Heart right ventricle (tissue), 16 donors: ENCODE measurements around the gene OSR1. TPM values are rescaled to one million over a fixed set of nuclear protein-coding genes. Genes with fewer than 3 reads are reported as not detected.

ENCODE experiments used
- ATAC-seq, 8 donors: fragments of 200-7000 bp; cut with Tn5 transposase; one replicate each; pipeline ENCODE4 v1.9.1; 2020; ENCODE audit warnings: mild to moderate bottlenecking in 8 of 8, moderate library complexity in 8 of 8, moderate number of reproducible peaks in 1 of 8
- DNase-seq, 2 donors: peaks; one replicate each; pipeline ENCODE4 v3.0.0-alpha.2; 2020
- H3K27ac ChIP-seq, 10 donors: fragments of 200-600 bp; sonication (generic) in 2 of 10; one replicate each; pipeline versions ENCODE4 v1.5.0 to v1.8.0; 2020 to 2022; ENCODE audit warnings: mild to moderate bottlenecking in 3 of 10
- H3K27me3 ChIP-seq, 7 donors: fragments of 200-600 bp; one replicate each; pipeline ENCODE4 v1.8.0; 2021 to 2022; ENCODE audit warnings: mild to moderate bottlenecking in 2 of 7
- H3K36me3 ChIP-seq, 9 donors: fragments of 200-600 bp; sonication (generic) in 1 of 9; one replicate each; pipeline versions ENCODE4 v1.5.0 to v1.8.0; 2020 to 2022; ENCODE audit warnings: mild to moderate bottlenecking in 2 of 9
- H3K4me1 ChIP-seq, 9 donors: fragments of 200-600 bp; sonication (generic) in 1 of 9; one replicate each; pipeline versions ENCODE4 v1.5.0 to v1.8.0; 2020 to 2022; ENCODE audit warnings: mild to moderate bottlenecking in 4 of 9
- H3K4me3 ChIP-seq, 10 donors: fragments of 200-600 bp; sonication (generic) in 2 of 10; one replicate each; pipeline versions ENCODE4 v1.5.0 to v1.8.0; 2020 to 2022; ENCODE audit warnings: mild to moderate bottlenecking in 7 of 10, moderate library complexity in 2 of 10
- H3K9me3 ChIP-seq, 11 donors: fragments of 200-600 bp in 10 of 11; sonication (generic) in 2 of 11; one replicate each; pipeline versions ENCODE4 v1.5.0 to v1.8.0; 2013 to 2022; ENCODE audit warnings: mild to moderate bottlenecking in 2 of 11, control low read depth in 1 of 11, moderate library complexity in 1 of 11
- CTCF ChIP-seq, 9 donors: fragments of 200-600 bp; sonication (generic) in 2 of 9; IDR thresholded peaks; one replicate each; pipeline versions ENCODE4 v1.5.0 to v1.8.0; 2021 to 2022; ENCODE audit warnings: antibody characterized with exemption in 9 of 9, mild to moderate bottlenecking in 5 of 9, moderate library complexity in 1 of 9
- WGBS, 2 donors: extraction: QIAGEN DNeasy Blood & Tissue Kit; methylation state at CpG; one replicate each; pipeline ENCODE4 v1.1.7; 2013; ENCODE audit warnings: inconsistent platforms in 1 of 2; 5-methylcytosine and 5-hydroxymethylcytosine counted together
- intact Hi-C, 10 donors: fragments of 100-400 bp; cut with DNase I; formaldehyde crosslinking; loops; one replicate each; pipeline versions ENCODE4 v1.11.1 to v1.14.2; 2022
- polyA plus RNA-seq, 2 donors: library from polyadenylated mRNA; stranded (reverse); fragments of 200-250 nt; gene quantifications; one replicate each; pipeline ENCODE4 v1.2.3, GENCODE V29; 2013
- total RNA-seq, 10 donors: library from RNA; stranded (reverse); fragmentation: NEBNext Ultra II Directional in 3 of 10; extraction: Animal tissue kit (Norgen Biotek cat#: 25700) in 3 of 10; gene quantifications; one replicate each; pipeline versions ENCODE4 v1.2.1 to v1.2.4, GENCODE V29; 2021 to 2023
- donor health status: Arrhythmogenic right ventricular cardiomyopathy.
- donor health status: ischemic (EF 13 %, LVEDD 7.1; RV severe dilation, severe dysfunction).
- donor health status: healthy with polysubstance abuse.
- donor health status: DM: no; HTN: yes; CAD: no.
- donor health status: DM: no; HTN: no; CAD: no.
- donor health status: ischemic (EF 25% LVEDD 6.9; RV normal size, moderate dysfunction).
- donor health status: ischemic (EF 25% LVEDD 5.7; RV mildly dilated, moderate dysfunction).
- donor health status: healthy.
- donor health status: DM: yes; HTN: yes; CAD: no.
- donor health status: Ischemic cardiomyopathy.
- donor health status: ischemic (EF 35%, LVEDD 5.7; RV mildly dilated, moderate dysfunction).
- donor health status: nonischemic (EF 11% LVEDD 7.7; RV severe dilation, severe dysfunction).
- donor health status: DM: yes; HTN: yes; CAD: no.
- donor health status: PGD.
- donor health status: ischemic (EF 29% LVEDD 5.4; RV normal size, mild dysfunction).
- donor health status: nonischemic (EF 23%, LVEDD 6.1; RV moderate dilation, normal function).

The OSR1 gene
- total and polyA plus RNA-seq, 12 donors = 0.71 to 13.3 (median 2.7) TPM

DNA sequence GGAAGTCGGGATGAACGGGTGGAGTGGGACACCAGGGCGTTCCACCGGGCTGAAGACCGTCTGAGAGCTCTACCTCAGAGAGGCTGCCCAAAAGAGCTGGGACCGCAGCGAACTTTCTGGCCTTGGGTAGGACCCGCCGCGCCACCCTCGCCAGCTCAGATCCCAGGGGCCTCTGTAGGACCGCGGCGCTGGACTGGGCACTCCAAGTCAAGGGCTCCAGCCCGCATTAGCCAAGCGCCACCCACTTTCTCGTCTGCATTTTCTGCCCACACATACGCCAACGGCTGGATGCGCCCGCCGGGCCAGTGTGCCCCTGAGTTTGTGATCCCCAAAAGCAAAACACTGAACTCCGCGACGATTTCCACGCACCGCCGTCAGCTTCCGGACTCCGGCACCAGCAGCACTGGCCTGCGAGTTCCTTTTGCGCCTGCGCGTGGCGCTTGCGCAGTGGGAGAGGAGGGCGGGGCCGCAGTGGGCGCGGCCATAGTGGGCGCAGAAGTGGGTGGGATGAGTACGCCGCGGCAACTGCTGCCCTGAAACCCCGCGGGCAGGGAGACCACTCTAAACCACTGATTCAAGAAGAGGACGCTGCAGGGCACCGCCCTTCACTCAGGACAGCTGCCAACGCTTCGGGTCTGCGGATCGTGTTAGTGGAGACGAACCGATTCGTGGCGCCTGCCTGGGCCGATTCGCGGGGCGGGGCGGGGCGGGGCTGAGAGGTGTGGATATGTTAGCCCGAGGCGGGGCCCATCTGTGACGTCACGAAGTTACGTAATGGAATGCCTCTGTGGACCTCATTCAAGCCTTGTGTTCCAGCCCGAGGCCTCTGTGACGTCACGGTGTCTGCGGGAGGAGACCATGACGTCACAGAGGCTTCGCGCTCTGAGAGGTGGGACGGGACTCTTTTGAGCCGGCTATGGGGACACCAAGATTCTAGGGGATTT is 10.5 kb downstream of the OSR1 start:
- Histone ChIP-seq H3K4me1 (peaks cover 3 to 36% (median 29%) of the 10 kb centered on the region in 9 donors), H3K27me3 (peaks cover 0 to 36% (median 24%) of the 10 kb centered on the region in 7 donors), H3K9me3 (no peaks in the 10 kb centered on the region), H3K36me3 (peaks cover 0 to 16% (median 0%) of the 10 kb centered on the region in 9 donors), H3K4me3 (peak overlapping the region; percentile 62 to 97 (median 78)), H3K27ac (peak overlapping the region; percentile 79 to 97 (median 94))
- WGBS, 2 donors = 2% methylated on average over 76 of the region's 76 CpGs
- intact Hi-C loops = loop anchor here in 2 of 10 donors (5.0 kb wide), 2 partner anchors 356 to 366 kb away; no protein-coding TSS in a partner anchor
- TF ChIP-seq CTCF (IDR thresholded peaks at IDR 0.05) = no peak
- DNase-seq (peak; percentile 93 to 94), ATAC-seq (peak; percentile 94 to 99 (median 98))

DNA sequence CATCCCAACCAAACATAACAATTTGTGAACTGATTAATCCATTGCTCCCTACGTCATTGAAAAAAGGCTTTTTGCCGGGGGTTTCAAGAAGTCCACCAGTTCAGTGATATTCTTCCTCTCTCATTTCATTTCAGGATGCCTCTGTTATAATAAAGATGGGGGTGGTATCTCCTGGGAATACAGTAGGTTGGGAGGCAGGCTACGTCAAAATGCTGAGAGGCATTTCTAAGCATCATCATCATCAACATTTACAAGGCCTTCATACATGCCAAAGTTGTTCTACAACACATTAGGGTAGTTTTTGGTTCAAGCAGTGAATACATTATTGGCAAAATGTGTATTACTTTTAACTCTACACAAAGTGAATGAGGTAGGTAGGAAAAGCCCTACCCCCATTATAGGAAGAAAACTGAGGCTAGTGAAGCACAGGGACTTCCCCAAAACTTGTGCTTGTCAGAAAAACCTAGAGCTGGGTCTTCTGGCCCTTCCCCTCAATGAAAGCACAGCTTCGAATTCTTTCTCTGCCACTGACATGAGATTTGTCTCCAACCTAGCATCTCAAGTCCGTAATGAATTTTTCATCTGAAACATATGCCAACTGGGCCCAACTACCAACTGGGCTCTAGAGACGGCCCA is 11.3 kb downstream of the OSR1 start:
- H3K4me3 ChIP-seq = peak overlapping the region; percentile 62 to 97 (median 78)
- intact Hi-C loops = loop anchor here in 2 of 10 donors (5.0 kb wide), 2 partner anchors 355 to 365 kb away; no protein-coding TSS in a partner anchor
- no peaks in the 10 kb centered on the region for H3K9me3 ChIP-seq
- DNase-seq (no peak), ATAC-seq (no peak)
- 43 to 46% methylated on average over 6 of the region's 6 CpGs for WGBS, 2 donors
- no peak for TF ChIP-seq CTCF (IDR thresholded peaks at IDR 0.05)
- peak overlapping the region; percentile 79 to 97 (median 94) for H3K27ac ChIP-seq
- peaks cover 3 to 34% (median 28%) of the 10 kb centered on the region in 9 donors for H3K4me1 ChIP-seq
- peaks cover 0 to 28% (median 17%) of the 10 kb centered on the region in 7 donors for H3K27me3 ChIP-seq
- peaks cover 0 to 14% (median 0%) of the 10 kb centered on the region in 9 donors for H3K36me3 ChIP-seq

DNA sequence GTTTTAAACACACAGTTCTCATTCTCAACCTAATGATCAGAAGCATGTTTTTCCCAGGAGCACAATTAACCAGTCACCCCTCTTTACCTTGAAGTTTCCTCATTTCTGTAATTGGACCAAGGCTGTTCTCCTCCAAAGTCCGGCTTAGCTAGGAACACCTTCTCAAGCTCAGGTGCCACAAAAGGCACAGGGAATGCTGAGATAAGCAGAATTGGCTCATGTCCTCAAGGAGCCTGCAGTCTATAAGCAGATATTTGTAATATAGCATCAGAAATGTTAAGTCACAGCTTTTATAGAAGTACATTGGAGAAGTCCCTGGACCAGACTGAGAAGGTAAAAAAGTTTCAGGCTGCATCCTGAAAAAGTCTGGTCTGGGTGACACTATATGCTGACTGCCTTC is 20.7 kb downstream of the OSR1 start:
- Histone ChIP-seq H3K27me3 (no peaks in the 10 kb centered on the region), H3K4me1 (peaks cover 0 to 22% (median 11%) of the 10 kb centered on the region in 9 donors), H3K9me3 (no peaks in the 10 kb centered on the region), H3K36me3 (peaks cover 0 to 9% (median 0%) of the 10 kb centered on the region in 9 donors), H3K27ac (no peak overlapping the region), H3K4me3 (no peak overlapping the region)
- no peak for DNase-seq
- ATAC-seq = no peak
- 94 to 96% methylated on average over 1 of the region's 1 CpG for WGBS, 2 donors
- intact Hi-C loops = no loop called here
- TF ChIP-seq CTCF (IDR thresholded peaks at IDR 0.05) = no peak

DNA sequence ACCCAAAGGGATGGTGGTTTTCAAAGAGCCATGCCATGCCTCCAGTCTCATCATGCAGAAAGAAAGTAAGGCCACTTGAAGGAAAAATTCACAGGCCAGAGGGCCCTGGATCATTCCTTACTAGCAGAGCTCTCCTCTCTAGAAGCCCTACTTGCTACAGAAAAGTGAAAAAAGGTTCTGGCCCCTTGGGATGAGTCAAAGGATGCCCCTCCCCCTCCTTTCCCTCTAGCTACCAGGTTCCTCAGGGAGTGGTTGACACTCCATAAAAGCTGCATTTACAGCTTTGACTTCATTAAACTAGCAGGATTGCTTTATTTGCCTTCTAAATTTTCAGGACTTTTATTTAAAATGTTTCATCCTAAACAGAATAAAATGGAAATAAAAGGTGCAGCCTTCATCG is 21.2 kb downstream of the OSR1 start:
- DNase-seq (no peak), ATAC-seq (peak in 3 of 8 donors; percentile 9 to 15 (median 11))
- H3K36me3 ChIP-seq = peaks cover 0 to 6% (median 0%) of the 10 kb centered on the region in 9 donors
- no peak for TF ChIP-seq CTCF (IDR thresholded peaks at IDR 0.05)
- no peaks in the 10 kb centered on the region for H3K9me3 ChIP-seq
- H3K4me3 ChIP-seq = no peak overlapping the region
- intact Hi-C loops = no loop called here
- H3K27ac ChIP-seq = peak overlapping the region in 2 of 10 donors; percentile 13 to 46
- peaks cover 0 to 22% (median 11%) of the 10 kb centered on the region in 9 donors for H3K4me1 ChIP-seq
- 93 to 97% methylated on average over 1 of the region's 1 CpG for WGBS, 2 donors
- no peaks in the 10 kb centered on the region for H3K27me3 ChIP-seq
